ENCODE results near the gene PPIL3. TPM values are rescaled to one million over a fixed set of nuclear protein-coding genes. Genes with fewer than 3 reads are reported as not detected.

The PPIL3 gene
- total RNA-seq, result 10 to 100 TPM; 30.0 to 39.9 (median 33.3) TPM
- total RNA-seq (2013), result 49.8 TPM

DNA sequence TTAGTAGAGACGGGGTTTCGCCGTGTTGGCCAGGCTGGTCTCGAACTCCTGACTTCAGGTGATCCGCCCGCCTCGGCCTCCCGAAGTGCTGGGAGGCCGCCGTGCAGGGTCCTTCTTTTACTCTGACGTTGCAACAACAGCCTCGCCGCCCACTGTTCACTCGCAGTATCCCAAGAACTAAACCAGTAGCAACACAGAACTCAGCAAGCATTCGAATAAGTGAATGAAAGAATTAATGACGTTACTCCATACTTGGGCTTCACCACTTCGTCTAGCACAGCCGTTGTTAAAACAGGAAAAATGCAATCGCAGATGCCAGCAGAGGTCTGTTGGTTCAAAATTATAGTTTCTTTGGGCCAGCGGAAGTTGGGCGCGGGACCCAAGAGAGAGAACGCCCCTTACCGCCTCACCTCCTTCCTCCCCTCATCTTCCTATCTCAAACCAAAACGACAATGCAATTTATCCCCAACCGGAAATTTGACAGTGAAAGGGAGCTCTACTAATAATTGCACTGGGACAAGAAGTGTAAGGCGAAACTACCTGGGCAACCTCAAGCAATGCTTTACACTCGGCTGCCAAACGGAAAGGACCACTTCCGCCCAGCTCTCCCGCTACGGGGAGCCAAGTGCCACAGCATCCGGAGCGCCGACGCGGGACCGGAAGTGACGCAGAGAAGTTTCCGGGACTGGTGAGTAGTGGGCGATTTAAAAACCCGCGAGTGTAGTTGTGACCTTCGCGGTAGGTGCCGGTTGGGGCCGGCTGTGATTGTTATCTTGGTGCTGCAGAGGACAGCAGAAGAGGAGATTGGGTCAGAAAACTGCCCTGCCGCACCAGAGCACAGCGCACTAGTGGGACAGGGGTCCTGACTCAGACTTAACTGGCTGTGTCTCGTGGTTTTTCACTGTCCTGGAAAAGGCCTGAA, at the start of gene PPIL3, which contains the start of gene NIF3L1:
Gene PPIL3, minus strand, starts transcription at position 374 of the 922 bp plus-strand sequence. CDS start 1,462 bp downstream, outside the sequence.
Gene NIF3L1, plus strand, starts transcription at position 668 of the 922 bp plus-strand sequence. CDS start 2,573 bp downstream, outside the sequence.
- H3K36me3 Mint-ChIP-seq, result no peaks in the 10 kb centered on the region
- Histone ChIP-seq H3K27me3 (ENCODE audit: control insufficient read depth, insufficient read depth, low read length) (no peaks in the 10 kb centered on the region), H3K4me3 (ENCODE audit: low read length) (peak within 1 kb of the TSS; percentile 72), H3K4me1 (ENCODE audit: control insufficient read depth, insufficient read depth, low read length) (peaks cover 28% of the 10 kb centered on the region), H3K36me3 (ENCODE audit: control insufficient read depth, insufficient read depth, low read length) (peaks cover 22% of the 10 kb centered on the region), H3K9me3 (ENCODE audit: control insufficient read depth, insufficient read depth, low read length) (no peaks in the 10 kb centered on the region), H3K27ac (ENCODE audit: low read length) (peak within 1 kb of the TSS; percentile 91)
- TF ChIP-seq, protein P1, sequence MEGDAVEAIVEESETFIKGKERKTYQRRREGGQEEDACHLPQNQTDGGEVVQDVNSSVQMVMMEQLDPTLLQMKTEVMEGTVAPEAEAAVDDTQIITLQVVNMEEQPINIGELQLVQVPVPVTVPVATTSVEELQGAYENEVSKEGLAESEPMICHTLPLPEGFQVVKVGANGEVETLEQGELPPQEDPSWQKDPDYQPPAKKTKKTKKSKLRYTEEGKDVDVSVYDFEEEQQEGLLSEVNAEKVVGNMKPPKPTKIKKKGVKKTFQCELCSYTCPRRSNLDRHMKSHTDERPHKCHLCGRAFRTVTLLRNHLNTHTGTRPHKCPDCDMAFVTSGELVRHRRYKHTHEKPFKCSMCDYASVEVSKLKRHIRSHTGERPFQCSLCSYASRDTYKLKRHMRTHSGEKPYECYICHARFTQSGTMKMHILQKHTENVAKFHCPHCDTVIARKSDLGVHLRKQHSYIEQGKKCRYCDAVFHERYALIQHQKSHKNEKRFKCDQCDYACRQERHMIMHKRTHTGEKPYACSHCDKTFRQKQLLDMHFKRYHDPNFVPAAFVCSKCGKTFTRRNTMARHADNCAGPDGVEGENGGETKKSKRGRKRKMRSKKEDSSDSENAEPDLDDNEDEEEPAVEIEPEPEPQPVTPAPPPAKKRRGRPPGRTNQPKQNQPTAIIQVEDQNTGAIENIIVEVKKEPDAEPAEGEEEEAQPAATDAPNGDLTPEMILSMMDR (IDR thresholded peaks at IDR 0.05), result no peak
- intact Hi-C loops (cut with micrococcal nuclease), result loop anchor here (1.0 to 5.0 kb wide), 8 partner anchors 27 to 563 kb away; partner anchors contain the start of genes CASP10, CFLAR, HYCC2 and NDUFB3
- under 1% methylated on average over 49 of the region's 50 CpGs for WGBS (ENCODE audit: insufficient coverage)
- DNase-seq (peak; percentile 95 to 99), ATAC-seq (peak; percentile 76 to 91 (median 84))
- H3K27ac Mint-ChIP-seq, result peak within 1 kb of the TSS; percentile 99 to 100
- peak within 1 kb of the TSS; percentile 99 for H3K4me3 Mint-ChIP-seq
- peaks cover 39 to 49% of the 10 kb centered on the region in 2 donors for H3K4me1 Mint-ChIP-seq
- H3K27me3 Mint-ChIP-seq (ENCODE audit: low read depth in 2 of 2), result no peaks in the 10 kb centered on the region
- H3K9me3 Mint-ChIP-seq, result no peaks in the 10 kb centered on the region

DNA sequence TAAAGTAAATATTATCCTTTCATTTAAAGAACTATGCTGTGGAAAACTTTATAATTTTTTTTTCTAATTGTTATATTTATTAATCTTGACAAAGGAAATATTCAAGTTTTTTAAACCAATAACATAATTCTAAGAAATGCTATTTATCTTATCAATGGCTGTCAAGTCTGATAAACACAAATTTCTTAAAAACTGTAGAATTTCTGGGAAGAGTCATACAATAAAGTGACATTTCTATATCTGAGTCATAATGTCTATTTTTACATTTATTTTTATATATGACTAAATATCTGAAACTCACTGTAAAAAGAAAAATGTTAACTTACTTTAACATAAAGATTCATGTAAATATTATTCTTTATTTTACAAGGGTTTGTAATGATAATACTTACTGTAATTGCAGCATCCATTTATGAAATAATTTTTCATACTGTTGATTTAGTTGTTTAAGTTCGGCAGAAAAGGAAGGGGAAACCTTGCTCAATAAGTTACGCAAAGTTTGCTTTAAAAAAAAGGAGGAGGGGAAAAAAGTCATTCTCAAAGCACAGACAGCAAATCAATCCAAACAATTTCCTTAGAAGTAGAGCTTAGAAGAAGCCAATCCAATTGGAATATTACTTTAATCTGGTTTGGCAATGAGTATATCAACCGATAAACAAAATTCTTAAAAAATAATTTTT, 42.2 kb upstream of the PPIL3 start:
- H3K27ac ChIP-seq (ENCODE audit: low read length), result no peak overlapping the region
- no peaks in the 10 kb centered on the region for H3K9me3 ChIP-seq (ENCODE audit: control insufficient read depth, insufficient read depth, low read length)
- Mint-ChIP-seq H3K4me3 (no peak overlapping the region), H3K27me3 (ENCODE audit: low read depth in 2 of 2) (no peaks in the 10 kb centered on the region), H3K27ac (no peak overlapping the region), H3K4me1 (no peaks in the 10 kb centered on the region), H3K36me3 (peaks cover 6% of the 10 kb centered on the region), H3K9me3 (no peaks in the 10 kb centered on the region)
- H3K36me3 ChIP-seq (ENCODE audit: control insufficient read depth, insufficient read depth, low read length), result peaks cover 53% of the 10 kb centered on the region
- WGBS (ENCODE audit: insufficient coverage), result no CpG with 5 or more reads among the region's 3 CpGs
- no peak overlapping the region for H3K4me3 ChIP-seq (ENCODE audit: low read length)
- H3K4me1 ChIP-seq (ENCODE audit: control insufficient read depth, insufficient read depth, low read length), result no peaks in the 10 kb centered on the region
- no peaks in the 10 kb centered on the region for H3K27me3 ChIP-seq (ENCODE audit: control insufficient read depth, insufficient read depth, low read length)
- intact Hi-C loops (cut with micrococcal nuclease), result no loop called here
- DNase-seq (no peak), ATAC-seq (no peak)
- TF ChIP-seq, protein P1 (IDR thresholded peaks at IDR 0.05), result no peak

DNA sequence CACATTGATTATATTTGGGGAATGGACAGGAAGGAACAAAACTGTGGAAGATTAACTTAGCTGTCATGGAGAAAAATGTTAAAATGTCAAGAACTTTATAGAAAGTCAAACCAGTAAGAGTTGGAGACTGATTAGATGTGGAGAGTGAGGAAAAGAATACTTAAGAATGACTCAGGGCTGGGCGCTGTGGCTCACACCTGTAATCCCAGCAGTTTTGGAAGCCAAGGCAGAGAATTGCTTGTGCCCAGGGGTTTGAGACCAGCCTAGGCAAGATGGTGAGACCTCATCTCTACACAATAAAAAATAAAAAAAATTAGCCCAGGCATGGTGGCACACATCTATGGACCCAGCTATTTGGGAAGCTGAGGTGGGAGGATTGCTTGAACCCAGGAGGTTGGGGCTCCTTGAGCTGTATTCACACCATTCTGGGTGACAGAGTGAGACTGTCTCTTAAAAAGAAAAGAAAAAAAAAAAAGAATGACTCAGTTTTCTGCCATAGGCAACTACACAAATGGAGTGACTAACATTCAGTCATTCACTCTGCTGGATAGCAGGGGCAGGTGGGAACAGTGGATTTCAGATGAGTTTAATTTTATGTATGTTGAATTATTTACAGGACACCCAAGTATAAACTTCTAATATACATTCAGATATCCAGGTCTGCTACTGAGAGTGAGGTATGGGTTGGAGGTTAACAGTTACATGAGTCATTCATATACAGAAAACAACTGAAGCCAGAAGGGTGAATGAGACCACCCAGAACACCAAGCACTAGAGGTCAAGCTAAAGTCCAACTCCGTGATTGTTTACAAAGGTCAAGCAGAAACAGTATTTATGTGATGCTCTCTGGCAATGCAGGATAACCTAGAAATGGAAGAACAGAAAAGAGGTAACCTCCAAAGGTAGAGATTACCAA, 40.7 kb upstream of the PPIL3 start:
- Histone ChIP-seq H3K27me3 (ENCODE audit: control insufficient read depth, insufficient read depth, low read length) (no peaks in the 10 kb centered on the region), H3K4me3 (ENCODE audit: low read length) (no peak overlapping the region), H3K9me3 (ENCODE audit: control insufficient read depth, insufficient read depth, low read length) (no peaks in the 10 kb centered on the region), H3K27ac (ENCODE audit: low read length) (no peak overlapping the region), H3K4me1 (ENCODE audit: control insufficient read depth, insufficient read depth, low read length) (no peaks in the 10 kb centered on the region), H3K36me3 (ENCODE audit: control insufficient read depth, insufficient read depth, low read length) (peaks cover 50% of the 10 kb centered on the region)
- 97% methylated on average over 2 of the region's 2 CpGs for WGBS (ENCODE audit: insufficient coverage)
- Mint-ChIP-seq H3K9me3 (no peaks in the 10 kb centered on the region), H3K27ac (peak overlapping the region; percentile 9 to 49), H3K36me3 (peaks cover 6% of the 10 kb centered on the region), H3K4me3 (no peak overlapping the region), H3K27me3 (ENCODE audit: low read depth in 2 of 2) (no peaks in the 10 kb centered on the region), H3K4me1 (no peaks in the 10 kb centered on the region)
- DNase-seq, result no peak
- intact Hi-C loops (cut with micrococcal nuclease), result no loop called here
- ATAC-seq, result no peak
- TF ChIP-seq, protein P1 (IDR thresholded peaks at IDR 0.05), result no peak
